OCI-LY7 (cell line): Measurements from ENCODE around the gene RPLP2.

Experiments used
- CTCF ChIP-seq: fragments of 200-600 bp; sonication (generic); conservative IDR thresholded peaks from 2 replicates; pipeline ENCODE4 v1.5.1; 2014; ENCODE audit warnings: mild to moderate bottlenecking, antibody characterized with exemption, low read length, moderate library complexity, mixed read lengths
- EZH2phosphoT487 ChIP-seq: fragments of 200-600 bp; sonication (generic); IDR thresholded peaks from 2 replicates; pipeline ENCODE4 v1.6.1; 2018; ENCODE audit warnings: low read depth, borderline replicate concordance, mild to moderate bottlenecking, mixed run types, antibody characterized with exemption, low read length, moderate library complexity, mixed read lengths

GRCh38 chr11:770642-771616, 38.8 kb upstream of the RPLP2 start:
- TF ChIP-seq CTCF = no peak
- TF ChIP-seq EZH2phosphoT487 = no peak
